CD4-positive, alpha-beta T cell treated with Interleukin-15 for 1 hour (primary cell): ENCODE results near the gene ARHGAP44.
"Not testable (repeated sequence)": the region's sequence is repeated elsewhere in the genome, so short reads cannot be mapped to it uniquely, and the experiment has no call there.

Source experiments
- DNase-seq: peaks from one replicate; pipeline ENCODE4 v3.0.0-alpha.2; 2020

ARHGAP44 gene

DNA sequence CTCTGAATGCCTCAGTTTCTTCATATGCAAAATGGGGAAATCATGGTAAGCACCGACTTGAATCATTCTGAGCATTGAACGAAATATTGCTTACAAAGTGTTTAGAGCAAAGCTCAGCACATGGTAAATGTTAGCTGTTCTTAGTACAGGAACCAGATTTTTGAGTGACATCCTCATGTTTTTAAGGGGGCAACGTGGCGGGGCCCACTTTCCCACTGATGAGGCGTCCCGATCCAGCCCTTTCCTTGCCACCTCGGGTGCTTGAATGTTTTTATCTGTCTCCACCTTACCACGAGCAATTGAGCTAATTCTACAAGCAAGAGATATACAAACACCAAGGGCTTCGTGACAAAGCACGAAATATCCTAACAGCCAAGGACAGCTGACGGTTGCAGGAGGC lies 178.7 kb downstream of the ARHGAP44 start:
- DNase-seq = no peak

DNA sequence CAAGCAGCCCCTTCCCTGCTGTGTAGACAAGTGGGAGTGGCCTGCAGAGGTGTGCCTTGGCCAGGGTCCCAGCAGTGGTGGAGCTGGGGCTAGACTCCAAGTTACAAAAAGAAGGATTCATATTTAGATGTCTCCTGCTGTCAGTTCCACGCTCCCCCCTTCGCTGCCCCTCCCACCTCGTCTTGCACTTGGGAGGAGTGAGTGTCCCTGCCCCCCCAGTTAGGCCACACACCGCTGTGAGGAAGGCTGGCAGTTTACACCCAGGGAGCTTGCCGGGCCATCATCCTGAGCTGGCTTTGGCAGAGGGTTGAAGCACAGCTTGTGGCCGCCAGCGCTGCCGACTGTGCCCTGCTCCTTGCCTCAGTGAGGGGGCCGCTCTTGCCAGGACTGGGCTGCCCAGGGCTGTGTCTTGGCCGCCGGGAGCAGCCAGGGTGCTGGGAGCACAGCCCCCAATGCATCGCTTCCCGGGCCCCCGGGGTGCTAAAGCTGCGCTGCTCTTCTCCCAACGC lies 184.3 kb downstream of the ARHGAP44 start:
- DNase-seq = no peak

DNA sequence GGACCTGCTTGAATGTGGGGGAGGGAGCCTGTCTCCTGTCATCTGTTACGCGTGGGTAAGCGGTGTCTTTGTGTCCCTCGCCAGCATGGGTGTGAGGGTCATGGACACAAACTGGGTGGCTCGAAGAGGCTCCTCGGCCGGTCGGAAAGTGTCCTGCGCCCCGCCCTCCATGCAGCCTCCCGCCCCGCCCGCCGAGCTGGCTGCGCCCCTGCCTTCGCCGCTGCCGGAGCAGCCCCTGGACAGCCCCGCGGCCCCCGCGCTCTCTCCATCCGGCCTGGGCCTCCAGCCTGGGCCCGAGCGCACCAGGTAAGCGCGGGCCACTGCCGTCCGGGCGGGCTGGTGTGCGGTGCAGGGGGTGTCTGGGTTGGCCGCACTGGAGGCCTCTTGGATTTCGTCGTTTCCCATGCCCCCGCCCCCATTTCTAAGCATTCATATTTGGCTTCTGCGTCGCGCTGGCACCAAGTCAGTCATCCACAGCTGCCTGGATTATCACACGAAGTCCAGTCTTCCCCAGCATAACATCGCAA lies 184.8 kb downstream of the ARHGAP44 start:
- no peak for DNase-seq

DNA sequence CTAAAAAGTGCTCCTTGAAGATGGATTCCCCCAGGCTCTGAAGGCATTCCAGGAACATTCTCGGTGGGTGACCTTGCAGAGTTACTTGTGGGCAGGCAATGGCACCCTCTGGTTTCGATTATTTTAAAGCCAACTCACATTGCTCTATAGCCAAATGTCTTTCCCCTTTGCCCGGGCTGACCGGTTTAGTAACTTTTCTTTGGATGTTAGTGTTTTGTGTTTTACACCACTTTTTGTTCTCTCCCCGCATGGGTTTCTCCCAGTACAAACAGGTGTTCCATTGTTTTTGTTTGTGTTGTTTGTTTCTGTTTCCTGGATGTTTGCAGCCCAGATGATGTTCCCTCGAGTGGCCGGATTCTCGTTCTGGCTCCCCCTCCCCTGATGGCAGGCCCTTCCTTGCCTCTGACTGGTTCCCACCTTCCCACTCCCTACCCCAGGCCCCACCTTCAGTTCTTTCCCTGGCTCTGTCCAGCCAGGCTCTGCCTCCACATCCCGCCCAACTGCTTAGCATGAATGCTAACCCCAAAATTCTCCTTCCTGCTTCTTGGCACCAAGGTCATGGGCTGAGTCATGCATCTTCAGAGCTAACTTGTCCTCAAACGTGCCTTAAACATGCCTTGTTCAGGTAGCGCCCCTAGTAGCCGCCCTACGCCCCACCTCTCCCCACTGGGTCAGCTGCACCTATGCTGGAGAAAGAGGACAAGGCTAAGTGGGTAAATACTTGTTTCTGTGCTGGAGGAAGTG lies 187.9 kb downstream of the ARHGAP44 start:
- no peak for DNase-seq

DNA sequence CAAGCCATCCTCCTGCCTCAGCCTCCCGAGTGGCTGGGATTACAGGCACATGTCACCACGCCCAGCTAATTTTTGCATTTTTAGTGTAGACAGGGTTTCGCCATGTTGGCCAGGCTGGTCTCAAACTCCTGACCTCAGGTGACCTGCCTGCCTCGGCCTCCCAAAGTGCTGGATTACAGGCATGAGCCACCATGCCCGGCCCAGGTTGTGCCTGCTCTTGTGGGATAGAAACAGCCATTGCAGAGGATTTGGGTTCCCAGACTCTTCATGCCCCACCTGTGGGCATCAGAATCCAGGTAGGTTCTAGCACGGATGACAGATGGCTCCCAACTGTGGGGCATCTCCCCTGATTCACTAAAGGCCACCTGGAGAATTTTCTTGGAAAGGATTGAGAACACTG lies 189.5 kb downstream of the ARHGAP44 start:
- not testable (repeated sequence) for DNase-seq

DNA sequence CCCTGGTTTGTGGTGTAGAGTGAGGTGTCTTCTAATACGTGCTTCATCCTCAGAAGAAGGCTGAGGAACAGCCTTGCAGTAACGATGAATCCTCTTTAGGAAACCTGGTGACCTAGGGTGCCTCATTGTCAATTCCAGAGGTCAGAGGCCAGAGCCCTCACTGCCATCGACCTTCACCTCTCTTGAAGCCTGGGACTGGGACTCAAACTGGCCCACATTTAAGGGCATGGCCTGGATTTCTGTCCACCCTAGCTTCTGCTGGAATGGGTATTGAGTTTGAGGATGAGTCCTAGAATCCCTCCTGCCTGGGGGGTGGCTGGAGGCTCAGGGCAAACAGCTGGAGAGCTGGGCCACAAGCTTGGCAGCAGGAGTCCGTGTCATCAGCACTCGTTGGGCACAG lies 189.9 kb downstream of the ARHGAP44 start:
- DNase-seq = no peak

DNA sequence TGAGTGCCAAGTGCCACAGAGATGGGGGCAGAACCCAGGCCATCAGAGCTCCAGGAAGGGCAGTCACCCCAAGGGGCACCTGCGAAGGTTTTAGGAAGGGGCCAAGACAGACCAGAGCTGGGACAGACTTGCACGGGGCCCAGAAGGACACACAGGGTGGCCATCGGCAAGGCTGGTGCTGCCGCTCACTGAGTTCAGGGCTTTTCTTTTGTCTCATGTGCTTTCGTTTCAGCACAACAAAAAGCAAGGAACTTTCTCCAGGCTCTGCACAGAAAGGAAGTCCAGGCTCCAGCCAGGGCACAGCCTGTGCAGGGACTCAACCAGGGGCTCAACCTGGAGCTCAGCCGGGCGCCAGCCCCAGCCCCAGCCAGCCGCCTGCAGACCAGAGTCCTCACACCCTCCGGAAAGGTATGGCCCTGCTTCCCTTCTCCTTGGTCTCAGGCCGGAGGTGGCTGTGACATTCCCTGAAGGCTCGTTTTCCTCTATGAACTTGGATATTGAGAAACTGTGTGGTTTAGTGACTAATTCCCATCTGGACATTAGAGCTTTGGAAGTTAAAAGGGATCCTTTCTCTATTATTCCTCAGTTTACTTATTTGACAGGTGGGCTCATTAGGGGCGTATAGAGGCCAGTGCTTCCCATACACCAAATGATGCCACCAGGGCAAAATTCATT lies 190.7 kb downstream of the ARHGAP44 start:
- DNase-seq = no peak

DNA sequence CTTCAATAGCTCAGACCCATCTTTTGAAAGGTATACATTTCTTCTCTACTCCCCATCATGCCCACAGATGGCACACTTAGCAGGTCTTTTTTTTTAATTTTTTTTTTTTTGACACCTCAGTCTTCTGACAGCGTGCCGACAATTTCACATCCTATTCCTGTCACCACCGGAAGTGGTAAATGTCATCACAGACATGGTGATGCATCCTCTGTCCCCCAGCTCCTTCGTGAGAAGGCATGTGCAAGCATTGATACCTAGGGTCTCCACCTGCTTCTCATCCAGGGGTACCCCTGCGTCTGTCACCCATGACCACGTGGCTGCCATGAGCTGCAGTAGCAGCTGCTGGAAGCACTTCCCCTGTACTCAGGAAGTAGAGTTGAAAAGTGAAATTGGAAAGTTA lies 192.9 kb downstream of the ARHGAP44 start:
- DNase-seq = no peak

DNA sequence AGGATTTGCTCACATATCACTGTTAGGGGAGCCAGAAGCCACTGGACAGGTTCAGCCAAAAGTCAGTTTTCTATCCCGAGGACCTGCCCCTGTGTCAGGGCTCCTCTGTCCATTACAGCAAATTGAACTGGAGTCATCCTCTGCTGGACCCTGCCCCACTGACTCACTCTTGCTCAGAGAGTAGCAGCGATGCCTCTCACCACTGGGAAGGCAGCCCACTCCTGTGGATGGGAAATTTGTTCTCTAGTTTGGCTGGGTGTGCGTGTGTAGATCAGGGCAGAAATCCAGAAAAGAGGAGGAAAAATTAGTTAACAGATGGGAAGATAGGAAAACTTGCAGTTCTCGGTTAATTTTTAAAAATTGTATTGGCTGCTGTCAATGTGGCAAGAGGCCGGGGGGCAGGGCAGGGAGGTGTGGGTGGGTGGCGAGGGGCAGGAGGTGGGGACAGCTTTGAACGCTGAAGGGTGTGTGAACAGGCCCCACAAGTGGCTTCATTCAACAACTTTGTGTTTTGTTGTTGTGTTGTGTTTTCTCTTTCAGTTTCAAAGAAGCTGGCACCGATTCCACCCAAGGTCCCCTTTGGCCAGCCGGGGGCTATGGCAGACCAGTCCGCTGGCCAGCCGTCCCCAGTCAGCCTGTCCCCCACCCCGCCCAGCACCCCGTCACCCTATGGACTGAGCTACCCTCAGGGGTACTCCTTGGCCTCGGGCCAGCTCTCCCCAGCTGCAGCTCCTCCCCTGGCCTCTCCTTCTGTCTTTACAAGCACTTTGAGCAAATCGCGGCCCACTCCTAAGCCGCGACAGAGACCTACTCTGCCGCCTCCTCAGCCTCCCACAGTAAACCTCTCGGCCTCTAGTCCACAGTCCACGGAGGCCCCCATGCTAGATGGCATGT lies 194.9 kb downstream of the ARHGAP44 start:
- DNase-seq = no peak

DNA sequence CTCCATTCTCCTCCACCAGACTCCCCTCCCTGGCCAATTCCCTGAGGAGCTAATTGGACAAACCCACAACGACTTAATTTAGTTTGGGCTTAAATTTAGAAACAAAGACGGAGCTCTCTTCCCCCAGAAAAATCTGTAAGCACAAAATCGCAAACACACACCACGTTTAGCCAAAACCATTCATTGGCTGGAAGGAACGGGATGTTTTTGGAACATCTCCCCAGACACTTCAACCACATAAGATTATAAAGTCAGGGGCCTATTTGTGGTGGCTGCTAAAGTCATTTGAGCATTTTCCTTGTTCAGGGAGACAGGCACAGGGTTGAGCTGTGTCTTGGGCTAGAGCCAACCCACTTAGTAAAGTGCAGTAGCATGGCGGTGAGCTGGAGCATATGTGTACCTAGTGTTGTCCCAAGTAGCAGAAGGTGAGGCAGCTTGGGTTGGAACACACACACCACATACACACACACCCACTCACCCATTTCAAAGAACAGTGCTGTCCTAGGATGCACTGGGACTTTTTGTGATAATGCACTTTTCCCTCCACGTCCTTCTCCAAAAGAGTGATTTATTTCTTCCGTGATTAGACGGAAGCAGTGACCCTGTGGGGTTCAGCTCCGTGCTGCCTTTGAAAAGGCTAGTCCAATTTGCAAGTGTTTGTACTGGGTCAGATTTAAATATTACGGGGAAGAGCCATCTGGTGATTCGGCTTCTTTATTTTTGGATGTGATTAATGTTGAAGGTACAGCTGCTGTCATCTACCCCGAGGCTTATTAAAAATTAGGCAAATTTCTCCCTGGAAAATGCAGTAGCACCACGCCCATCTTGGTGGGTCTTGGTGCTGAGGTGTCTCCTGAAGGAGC lies 196.4 kb downstream of the ARHGAP44 start:
- no peak for DNase-seq

DNA sequence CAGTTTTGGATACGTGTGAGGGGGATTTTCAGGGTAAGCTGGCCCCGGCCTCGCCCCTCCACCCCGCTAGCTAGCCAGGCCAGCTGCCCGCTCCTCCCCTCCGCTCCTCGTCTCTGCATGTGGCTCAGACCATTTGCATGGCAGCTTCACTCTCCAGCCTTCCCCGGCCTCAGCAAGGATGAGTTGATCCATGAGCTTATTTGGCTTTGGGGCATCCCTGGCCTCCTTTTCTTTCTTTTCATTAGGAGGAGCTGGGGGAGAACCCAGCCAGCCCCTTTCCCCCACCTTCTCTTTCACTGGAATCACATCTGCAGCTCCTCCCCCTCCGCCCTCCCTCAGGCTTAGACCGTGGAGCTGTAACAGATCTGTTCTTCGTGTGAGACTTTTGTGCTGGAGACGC lies 197.8 kb downstream of the ARHGAP44 start:
- DNase-seq = no peak

DNA sequence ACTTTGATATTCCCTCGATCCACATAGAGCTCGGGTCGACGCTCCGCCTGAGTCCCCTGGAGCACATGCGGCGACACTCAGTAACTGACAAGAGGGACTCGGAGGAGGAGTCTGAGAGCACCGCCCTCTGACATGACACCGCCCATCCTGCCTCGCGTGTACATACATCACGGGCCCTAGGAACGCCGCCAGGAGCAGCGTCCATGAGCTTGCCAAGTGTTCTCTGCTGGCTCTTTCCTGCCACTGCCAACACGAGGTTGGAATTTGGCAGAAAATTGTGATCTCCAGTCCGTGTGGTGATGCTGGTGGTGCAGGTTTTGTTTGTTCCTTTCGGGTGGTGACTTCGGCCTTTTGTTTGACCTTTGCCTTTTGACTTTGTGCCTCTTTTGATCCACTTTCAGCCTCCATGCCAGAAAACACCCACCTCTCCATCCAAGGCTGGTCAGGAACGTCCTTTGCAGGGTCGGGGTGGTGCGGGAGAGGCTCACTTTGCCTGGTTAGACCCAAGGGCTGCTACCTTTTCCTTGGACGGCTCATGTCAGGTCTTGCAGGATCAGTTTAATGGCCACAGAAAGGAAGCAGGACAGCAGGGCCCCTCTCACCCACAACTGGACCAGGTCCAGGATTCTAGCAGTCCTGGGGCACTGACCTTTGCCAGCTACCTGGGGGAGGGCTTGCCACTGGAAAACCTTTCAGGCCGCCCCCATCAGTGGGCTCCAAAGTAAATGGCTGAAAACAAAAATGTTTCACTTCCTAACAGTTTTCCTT lies 200.9 kb downstream of the ARHGAP44 start:
- DNase-seq = no peak

DNA sequence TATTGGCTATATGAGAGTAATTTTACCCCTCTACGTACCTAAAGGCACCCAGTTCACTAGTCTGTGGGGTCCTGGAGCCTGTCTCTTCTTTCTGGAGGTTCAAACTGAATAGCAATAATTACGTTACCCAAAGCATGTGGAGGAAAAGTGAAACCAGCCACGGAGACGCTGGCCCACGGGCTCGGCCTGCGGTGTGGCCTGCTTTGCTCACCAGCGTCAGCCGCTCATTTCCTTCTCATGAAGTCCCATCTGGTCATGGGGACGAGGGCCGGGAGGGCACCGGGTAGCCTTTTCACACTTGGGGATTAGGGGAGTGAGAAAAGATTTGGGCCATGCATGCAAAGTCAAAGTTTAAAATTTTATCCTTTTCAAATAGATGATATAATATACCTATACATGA lies 201.6 kb downstream of the ARHGAP44 start:
- DNase-seq = no peak

DNA sequence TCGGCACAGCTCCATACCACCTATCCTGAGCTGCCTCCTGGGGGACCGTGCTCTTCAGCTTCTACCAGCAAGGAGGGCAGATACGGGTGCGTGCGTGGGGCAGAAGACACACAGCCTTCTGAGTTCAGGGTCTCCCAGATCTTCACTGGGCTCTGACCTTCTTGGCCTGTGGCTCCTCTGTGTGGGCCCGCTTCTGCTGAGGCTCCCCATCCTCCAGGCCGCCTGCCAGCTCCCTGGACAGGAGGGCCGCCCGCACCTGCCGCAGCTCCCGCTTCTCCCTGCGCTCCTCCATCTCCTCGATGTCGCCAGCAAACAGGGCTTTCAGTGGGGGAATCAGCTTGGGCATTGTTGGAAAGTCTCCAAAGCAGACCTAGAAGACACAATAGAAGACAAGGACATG lies 203.4 kb downstream of the ARHGAP44 start:
- DNase-seq = no peak

DNA sequence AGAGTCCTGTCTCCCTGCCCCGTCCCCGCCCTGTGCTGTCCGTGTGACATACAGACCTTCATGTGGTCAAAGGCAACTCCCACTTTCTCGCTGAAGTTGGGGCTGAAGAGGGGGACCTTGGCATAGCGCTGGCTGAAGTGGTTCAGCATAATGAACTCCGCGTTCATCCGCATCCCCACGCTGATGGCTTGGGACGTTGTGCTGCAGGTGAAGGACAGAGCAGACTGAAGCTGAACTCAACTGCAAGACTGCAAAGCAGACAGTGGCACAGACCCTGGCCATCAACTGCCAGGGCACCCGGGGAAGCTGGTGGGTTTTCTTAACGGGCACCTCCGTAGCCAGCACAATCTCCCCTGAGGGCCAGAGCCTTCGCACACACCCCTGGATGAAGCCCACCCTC lies 204.3 kb downstream of the ARHGAP44 start:
- no peak for DNase-seq

DNA sequence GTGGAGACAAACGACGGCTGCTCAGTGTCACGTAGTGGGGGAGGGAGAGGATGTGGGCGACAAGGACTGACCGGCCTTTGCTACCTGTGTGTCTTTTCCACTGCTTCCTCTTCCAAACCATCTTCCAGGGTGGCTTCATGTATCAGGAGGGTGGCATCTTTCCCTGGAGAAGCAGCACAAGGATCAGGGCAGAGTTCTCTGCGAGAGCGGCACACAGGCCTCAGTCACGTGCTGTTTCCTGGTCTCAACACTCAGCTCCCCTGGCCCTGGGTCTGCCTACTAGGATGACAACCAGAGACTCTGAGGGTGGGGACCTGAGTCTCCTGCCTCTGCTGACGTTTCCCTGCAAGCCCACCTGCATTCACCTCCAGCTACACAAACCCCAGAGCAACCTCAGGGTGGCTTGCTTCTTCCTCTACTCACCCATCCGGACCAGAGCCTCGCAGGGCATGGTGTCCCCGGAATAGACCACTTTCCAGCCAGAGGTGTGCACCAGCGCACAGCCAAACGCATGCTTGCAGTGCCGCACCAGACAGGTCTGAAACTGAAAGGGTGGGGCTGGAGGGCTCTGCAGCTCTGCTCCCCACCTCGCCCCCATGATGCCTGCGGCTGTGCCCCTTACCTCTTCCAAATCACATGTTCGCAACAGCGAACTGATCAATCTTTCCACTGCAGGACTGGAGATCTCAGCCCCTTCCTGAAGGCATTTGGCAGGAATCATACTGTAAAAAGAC lies 205.2 kb downstream of the ARHGAP44 start:
- no peak for DNase-seq

DNA sequence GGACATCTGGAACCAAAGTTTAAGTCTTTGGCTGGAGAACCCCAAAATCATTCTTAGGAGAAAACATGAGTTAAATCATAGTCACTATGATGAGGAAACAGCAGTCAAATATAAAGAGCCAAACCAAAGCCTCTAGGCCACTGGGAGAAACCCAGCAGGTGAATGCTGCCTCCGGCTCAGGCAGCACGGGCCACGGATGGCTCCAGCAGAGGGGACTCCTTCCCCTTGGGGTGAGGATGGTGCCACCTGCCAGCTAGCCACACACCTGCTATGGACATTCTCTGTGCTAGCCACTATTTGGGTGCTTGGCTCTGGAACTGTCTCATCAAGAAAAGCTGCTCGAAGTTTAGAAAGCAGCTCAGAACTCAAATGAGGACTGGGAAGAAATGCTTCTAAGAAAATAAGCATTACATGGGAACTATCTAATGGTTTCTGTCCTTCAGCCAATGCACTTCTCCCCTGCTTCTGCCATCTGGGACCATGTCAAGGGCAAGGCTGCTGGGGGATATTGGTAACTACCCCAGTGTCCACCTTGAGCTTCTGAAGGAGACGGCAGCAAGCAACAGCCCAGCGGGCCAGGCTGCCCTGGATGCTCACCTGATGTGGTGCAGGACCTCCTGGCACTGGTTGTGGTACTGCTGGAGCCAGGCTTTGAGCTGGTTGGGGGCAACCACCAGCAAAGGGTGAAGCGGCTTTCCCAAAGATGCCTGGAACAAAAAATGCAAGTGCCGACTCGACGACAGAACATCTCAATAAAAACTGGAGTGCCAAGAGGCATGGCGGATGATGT lies 206.0 kb downstream of the ARHGAP44 start:
- no peak for DNase-seq

DNA sequence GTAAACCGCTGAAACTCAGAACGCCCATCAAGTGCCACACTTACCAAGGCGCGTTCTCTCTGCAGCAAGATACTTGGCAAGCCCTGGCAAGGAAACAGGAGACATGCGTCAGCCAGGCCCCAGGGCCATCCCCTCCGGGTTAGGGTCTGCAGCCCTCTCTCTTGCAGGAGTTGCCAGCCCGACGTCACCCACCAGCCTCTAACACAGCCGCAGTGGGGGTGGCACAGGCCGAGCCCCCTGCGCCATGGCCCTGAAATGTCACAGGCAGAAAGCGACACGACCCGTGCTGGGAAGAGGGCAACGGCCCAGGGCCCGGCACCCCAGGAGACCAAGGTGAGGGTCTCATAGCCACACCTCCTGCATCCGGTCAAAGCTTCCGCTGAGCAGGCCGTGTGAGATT lies 206.6 kb downstream of the ARHGAP44 start:
- DNase-seq = no peak

DNA sequence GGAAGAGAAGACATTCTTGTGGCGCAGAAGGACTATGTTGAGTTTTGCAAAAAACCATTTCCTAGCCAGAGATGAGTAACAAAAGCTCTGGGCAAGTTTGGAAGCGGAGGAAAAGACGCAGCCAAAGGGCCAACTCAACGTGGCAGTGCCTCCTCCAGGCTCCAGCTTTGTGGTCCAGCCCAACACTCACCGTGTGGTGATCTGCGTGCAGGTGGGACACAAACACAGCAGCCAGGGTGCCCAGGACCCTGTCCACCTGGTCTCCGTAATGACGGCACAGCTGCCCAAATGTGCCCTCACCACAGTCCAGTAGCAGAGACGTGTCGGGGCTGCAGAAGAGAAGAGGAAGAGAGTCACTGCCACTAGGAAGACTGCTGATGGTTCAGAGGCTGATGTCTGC lies 207.1 kb downstream of the ARHGAP44 start:
- no peak for DNase-seq

DNA sequence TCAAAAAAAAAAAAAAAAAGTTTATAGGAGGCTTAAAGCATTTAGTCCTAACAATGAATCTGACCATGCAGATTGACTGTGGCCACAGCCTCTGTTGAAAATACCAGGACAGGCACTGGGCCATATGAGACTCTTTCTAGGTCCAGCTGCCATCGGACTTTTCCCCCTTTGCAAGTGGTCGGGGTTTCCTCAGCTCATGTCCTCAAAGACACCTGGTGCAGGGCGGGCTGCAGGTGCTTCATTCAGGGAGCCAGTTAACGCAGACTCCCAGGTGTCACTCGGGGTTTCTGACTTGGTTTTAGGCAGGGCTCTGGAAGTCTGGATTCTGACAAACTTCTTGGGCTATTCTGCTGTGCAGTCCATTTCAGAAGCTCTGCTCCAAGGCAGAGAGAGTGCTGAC lies 207.6 kb downstream of the ARHGAP44 start:
- no peak for DNase-seq
